Glutamatergic neuron (in vitro differentiated cells): ENCODE results near the gene SLTM. TPM values are rescaled to one million over a fixed set of nuclear protein-coding genes. Genes with fewer than 3 reads are reported as not detected.
"Not testable (repeated sequence)": the region's sequence is repeated elsewhere in the genome, so short reads cannot be mapped to it uniquely, and the experiment has no call there.

Experiments used
- DNase-seq: peaks from one replicate; pipeline ENCODE4 v3.0.0; 2022
- H3K27ac Mint-ChIP-seq: one replicate; pipeline ENCODE4 v1.8.0; 2020; ENCODE audit warnings: mild to moderate bottlenecking, mixed read lengths, inconsistent platforms; ENCODE audit not compliant: unreplicated experiment
- H3K27me3 Mint-ChIP-seq: one replicate; pipeline ENCODE4 v1.8.0; 2020; ENCODE audit warnings: mild to moderate bottlenecking, moderate library complexity, mixed read lengths, inconsistent platforms; ENCODE audit not compliant: unreplicated experiment
- H3K36me3 Mint-ChIP-seq: one replicate; pipeline ENCODE4 v1.8.0; 2020; ENCODE audit warnings: mild to moderate bottlenecking, mixed read lengths, inconsistent platforms; ENCODE audit not compliant: unreplicated experiment
- H3K4me1 Mint-ChIP-seq: one replicate; pipeline ENCODE4 v1.8.0; 2020; ENCODE audit warnings: mild to moderate bottlenecking, low read depth, mixed read lengths, inconsistent platforms; ENCODE audit not compliant: unreplicated experiment
- H3K4me3 Mint-ChIP-seq: one replicate; pipeline ENCODE4 v1.8.0; 2020; ENCODE audit warnings: mild to moderate bottlenecking, mixed read lengths, inconsistent platforms; ENCODE audit not compliant: unreplicated experiment
- H3K9me3 Mint-ChIP-seq: one replicate; pipeline ENCODE4 v1.8.0; 2020; ENCODE audit warnings: mild to moderate bottlenecking, moderate library complexity, mixed read lengths, inconsistent platforms; ENCODE audit not compliant: unreplicated experiment
- total RNA-seq: library from RNA; stranded (reverse); fragmentation: NEBNext Ultra II Directional; extraction: Animal tissue kit (Norgen Biotek cat#: 25700); gene quantifications from one replicate; pipeline ENCODE4 v1.2.1, GENCODE V29; 2021; ENCODE audit not compliant: unreplicated experiment
- TF ChIP-seq, protein P1 (sequence below): fragments of 200-600 bp; sonication (generic); IDR thresholded peaks from one replicate; pipeline ENCODE4 v1.5.0; 2021; ENCODE audit not compliant: partially characterized antibody, unreplicated experiment

Gene SLTM
- total RNA-seq, 1 donor from 2014 or later, result 76.7 TPM

DNA sequence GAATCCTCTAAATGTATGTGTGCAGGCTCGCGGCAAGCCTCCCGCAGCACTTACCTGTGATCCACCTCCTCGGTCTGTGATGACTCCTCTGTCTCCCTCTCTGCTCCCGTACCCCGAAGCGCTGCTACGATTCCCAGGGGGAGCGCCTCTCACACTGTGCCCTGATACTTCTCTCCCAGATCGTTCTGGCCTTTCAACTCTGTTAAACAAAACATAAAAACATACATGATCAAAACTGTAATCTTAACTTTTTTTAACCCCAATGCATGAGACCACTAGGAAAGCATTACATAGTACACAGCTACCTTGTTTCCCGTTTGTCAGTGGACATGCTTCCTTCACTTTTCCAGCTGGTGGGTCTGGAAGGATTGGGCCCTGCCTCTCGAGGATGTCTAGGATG, 46.6 kb downstream of the SLTM start:
- peaks cover 6% of the 10 kb centered on the region for H3K27me3 Mint-ChIP-seq
- H3K4me3 Mint-ChIP-seq, result no peak overlapping the region

DNA sequence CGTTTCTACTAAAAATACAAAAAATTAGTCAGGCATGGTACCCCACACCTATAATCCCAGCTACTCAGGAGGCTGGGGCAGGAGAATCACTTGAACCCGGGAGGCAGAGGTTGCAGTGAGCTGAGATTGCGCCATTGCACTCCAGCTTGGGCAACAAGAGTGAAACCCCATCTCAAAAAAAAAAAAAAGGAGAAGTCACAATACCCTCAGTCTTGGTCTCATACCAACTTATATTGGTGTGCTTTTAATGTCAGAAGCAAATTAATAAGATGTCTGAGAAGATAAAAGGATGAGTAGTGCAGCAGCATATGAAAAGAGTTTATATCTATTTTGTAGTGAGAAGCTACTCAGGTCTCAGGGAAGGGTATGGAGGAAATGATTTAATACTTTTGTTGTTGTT, 49.6 kb downstream of the SLTM start:
- not testable (repeated sequence) for H3K27ac Mint-ChIP-seq, H3K27me3 Mint-ChIP-seq, H3K9me3 Mint-ChIP-seq, H3K4me3 Mint-ChIP-seq, H3K4me1 Mint-ChIP-seq, DNase-seq
- H3K36me3 Mint-ChIP-seq, result peaks cover 12% of the 10 kb centered on the region

More for the DNA sequence above, 46.6 kb downstream of the SLTM start:
- TF ChIP-seq, protein P1, sequence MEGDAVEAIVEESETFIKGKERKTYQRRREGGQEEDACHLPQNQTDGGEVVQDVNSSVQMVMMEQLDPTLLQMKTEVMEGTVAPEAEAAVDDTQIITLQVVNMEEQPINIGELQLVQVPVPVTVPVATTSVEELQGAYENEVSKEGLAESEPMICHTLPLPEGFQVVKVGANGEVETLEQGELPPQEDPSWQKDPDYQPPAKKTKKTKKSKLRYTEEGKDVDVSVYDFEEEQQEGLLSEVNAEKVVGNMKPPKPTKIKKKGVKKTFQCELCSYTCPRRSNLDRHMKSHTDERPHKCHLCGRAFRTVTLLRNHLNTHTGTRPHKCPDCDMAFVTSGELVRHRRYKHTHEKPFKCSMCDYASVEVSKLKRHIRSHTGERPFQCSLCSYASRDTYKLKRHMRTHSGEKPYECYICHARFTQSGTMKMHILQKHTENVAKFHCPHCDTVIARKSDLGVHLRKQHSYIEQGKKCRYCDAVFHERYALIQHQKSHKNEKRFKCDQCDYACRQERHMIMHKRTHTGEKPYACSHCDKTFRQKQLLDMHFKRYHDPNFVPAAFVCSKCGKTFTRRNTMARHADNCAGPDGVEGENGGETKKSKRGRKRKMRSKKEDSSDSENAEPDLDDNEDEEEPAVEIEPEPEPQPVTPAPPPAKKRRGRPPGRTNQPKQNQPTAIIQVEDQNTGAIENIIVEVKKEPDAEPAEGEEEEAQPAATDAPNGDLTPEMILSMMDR, result no peak
- Mint-ChIP-seq H3K4me1 (no peaks in the 10 kb centered on the region), H3K36me3 (peaks cover 12% of the 10 kb centered on the region), H3K9me3 (peaks cover 1% of the 10 kb centered on the region), H3K27ac (no peak overlapping the region)
- no peak for DNase-seq

DNA sequence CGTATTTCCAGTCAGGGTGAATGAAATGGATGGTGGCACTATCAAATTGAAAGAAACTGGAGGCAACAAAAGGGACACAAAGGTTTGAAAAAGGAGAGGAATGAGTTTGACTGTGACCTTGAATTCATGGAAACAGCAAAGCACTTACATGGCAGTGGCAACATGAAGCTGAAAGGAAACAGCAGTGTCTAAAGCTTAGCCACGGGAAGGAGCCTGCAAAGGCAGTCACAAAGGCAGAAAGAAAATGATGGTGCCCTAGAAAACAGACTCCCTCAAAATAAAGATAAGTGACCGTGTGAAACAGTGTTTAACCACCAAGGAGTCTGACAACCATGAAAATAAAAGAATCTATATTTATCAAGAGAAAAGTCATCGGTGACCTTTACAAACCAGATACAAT, 51.2 kb downstream of the SLTM start:
- H3K36me3 Mint-ChIP-seq, result peaks cover 10% of the 10 kb centered on the region
- H3K4me1 Mint-ChIP-seq, result no peaks in the 10 kb centered on the region
- DNase-seq, result no peak
- TF ChIP-seq, protein P1, result no peak
- H3K4me3 Mint-ChIP-seq, result no peak overlapping the region
- no peak overlapping the region for H3K27ac Mint-ChIP-seq
- H3K27me3 Mint-ChIP-seq, result peaks cover 4% of the 10 kb centered on the region
- H3K9me3 Mint-ChIP-seq, result no peaks in the 10 kb centered on the region

DNA sequence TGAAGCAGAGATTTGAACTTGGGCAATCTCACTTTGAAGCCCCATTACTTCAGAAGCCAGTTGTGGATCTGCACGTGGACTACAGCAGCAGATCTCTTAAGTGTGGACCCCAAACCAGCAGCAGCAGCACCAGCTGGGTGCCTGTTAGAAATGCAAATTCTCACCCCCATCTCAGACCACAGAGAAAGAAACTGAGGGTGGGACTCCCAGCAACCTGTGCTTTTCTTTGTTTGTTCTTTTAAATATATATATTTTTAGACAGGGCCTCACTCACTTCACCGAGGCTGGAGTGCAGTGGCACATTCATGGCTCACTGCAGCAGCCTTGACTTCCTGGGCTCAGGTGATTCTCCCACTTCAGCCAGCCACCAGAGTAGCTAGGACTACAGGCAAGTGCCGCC, 53.2 kb downstream of the SLTM start:
- TF ChIP-seq, protein P1, result no peak

DNA sequence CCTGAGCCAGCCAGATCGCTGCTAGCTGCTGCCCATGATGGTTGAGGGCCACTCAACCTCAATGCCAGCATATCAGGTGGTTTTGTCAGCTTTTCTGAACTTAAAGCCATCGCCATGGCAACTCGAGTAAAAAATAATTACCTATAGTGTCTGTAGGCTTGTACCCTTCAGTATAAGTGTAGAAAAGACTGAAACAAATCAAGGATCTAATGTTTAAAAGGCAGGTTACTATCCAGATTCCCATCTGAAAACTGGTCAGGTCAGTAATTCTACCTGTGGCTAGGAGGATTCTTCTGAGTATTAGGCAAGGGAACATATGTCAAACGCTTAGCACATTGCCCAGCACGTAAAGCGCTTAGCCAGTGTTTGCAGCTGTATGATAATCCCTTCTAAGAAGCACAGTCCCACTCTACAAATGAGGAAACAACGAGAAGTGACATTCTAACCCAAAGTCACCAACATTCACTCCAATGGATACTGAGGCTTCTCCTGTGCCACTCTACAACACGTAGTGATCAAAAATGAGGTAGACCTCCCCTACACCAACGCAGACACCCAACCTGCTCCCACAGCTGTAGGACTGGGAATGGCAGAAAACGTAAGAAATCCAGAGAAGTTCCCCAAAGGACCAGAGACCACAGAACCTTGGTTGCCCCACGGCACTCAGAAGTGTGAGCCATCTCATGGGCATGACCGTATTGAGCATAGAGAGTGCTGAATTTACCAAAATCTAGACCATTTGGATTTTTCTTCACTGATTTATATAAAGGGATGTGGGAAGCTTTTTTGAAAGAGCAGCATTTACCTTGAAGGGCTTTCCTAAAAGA, 55.3 kb downstream of the SLTM start:
- Mint-ChIP-seq H3K36me3 (peaks cover 5% of the 10 kb centered on the region), H3K9me3 (no peaks in the 10 kb centered on the region), H3K4me1 (no peaks in the 10 kb centered on the region), H3K27ac (no peak overlapping the region), H3K27me3 (peaks cover 4% of the 10 kb centered on the region), H3K4me3 (no peak overlapping the region)
- TF ChIP-seq, protein P1, result no peak
- no peak for DNase-seq

More for the DNA sequence above, 53.2 kb downstream of the SLTM start:
- Mint-ChIP-seq H3K9me3 (no peaks in the 10 kb centered on the region), H3K36me3 (peaks cover 5% of the 10 kb centered on the region), H3K27ac (no peak overlapping the region), H3K4me1 (no peaks in the 10 kb centered on the region), H3K4me3 (no peak overlapping the region), H3K27me3 (peaks cover 1% of the 10 kb centered on the region)
- DNase-seq, result no peak
